SK-N-SH (cell line): ENCODE data around the gene INF2. TPM values are rescaled to one million over a fixed set of nuclear protein-coding genes. Genes with fewer than 3 reads are reported as not detected.
A peak's percentile ranks its signal among the peaks of the same experiment; 100 is the strongest.

ENCODE experiments used
- CTCF ChIA-PET: fragments of 300-600, 350-600 bp; formaldehyde crosslinking; extraction: SDS; loops from one replicate; lab custom pipeline; 2021; lab: Yijun Ruan, JAX
- POLR2A ChIA-PET: fragments of 350-600 bp; sonication (Branson Sonifier 250); formaldehyde crosslinking; extraction: SDS; loops from one replicate; lab custom pipeline; 2020; ENCODE audit warnings: antibody characterized with exemption, inconsistent platforms; lab: Yijun Ruan, JAX
- DNase-seq: peaks from one replicate; pipeline ENCODE4 v3.0.0; 2012
- H2AFZ ChIP-seq: fragments of 200-600 bp; sonication (generic); 2 replicates; pipeline ENCODE4 v1.8.1; 2016; ENCODE audit warnings: antibody characterized with exemption, mild to moderate bottlenecking, low read depth
- H3F3A ChIP-seq: fragments of 200-600 bp; sonication (generic); replicated peaks from 2 replicates; pipeline ENCODE3; 2016; ENCODE audit warnings: antibody characterized with exemption, mild to moderate bottlenecking; ENCODE audit not compliant: insufficient read depth
- H3K27ac ChIP-seq, 2 experiments: fragments of 200-500 bp in 1 of 2; fragments of 200-600 bp in 1 of 2; sonication (Bioruptor generic) in 1 of 2; sonication (generic), shearing (Covaris generic) in 1 of 2; 2 replicates each; pipeline versions ENCODE4 v1.5.1 to v1.6.1; 2014 to 2016; ENCODE audit warnings: low read depth in 2 of 2, inconsistent platforms in 1 of 2, low read length in 1 of 2, mild to moderate bottlenecking in 1 of 2, mixed read lengths in 1 of 2
- H3K27me3 ChIP-seq: fragments of 200-600 bp; sonication (generic), shearing (Covaris generic); 2 replicates; pipeline ENCODE4 v1.6.1; 2016; ENCODE audit warnings: mixed run types; ENCODE audit not compliant: insufficient read depth
- H3K36me3 ChIP-seq, 2 experiments: fragments of 200-500 bp in 1 of 2; fragments of 200-600 bp in 1 of 2; sonication (Bioruptor generic) in 1 of 2; sonication (generic) in 1 of 2; replicated peaks in 1 of 2; 2 replicates each; pipeline versions ENCODE3 to v1.5.1; 2014 to 2016; ENCODE audit warnings: low read length in 1 of 2, mild to moderate bottlenecking in 1 of 2; ENCODE audit not compliant: insufficient read depth in 2 of 2, control insufficient read depth in 1 of 2
- H3K4me1 ChIP-seq, 2 experiments: fragments of 200-500 bp in 1 of 2; fragments of 200-600 bp in 1 of 2; sonication (Bioruptor generic) in 1 of 2; sonication (generic), shearing (Covaris generic) in 1 of 2; 2 replicates each; pipeline versions ENCODE4 v1.5.1 to v1.6.1; 2014 to 2016; ENCODE audit warnings: low read depth in 1 of 2, low read length in 1 of 2, mixed run types in 1 of 2; ENCODE audit not compliant: insufficient read depth in 2 of 2, control insufficient read depth in 1 of 2
- H3K4me2 ChIP-seq: fragments of 200-600 bp; sonication (generic), shearing (Covaris generic); 2 replicates; pipeline ENCODE4 v1.6.1; 2017; ENCODE audit warnings: mixed run types
- H3K4me3 ChIP-seq, 2 experiments: fragments of 200-500 bp in 1 of 2; fragments of 200-600 bp in 1 of 2; sonication (Bioruptor generic) in 1 of 2; sonication (generic), shearing (Covaris generic) in 1 of 2; 2 replicates each; pipeline versions ENCODE4 v1.5.1 to v1.8.1; 2014 to 2016; ENCODE audit warnings: low read depth in 2 of 2, inconsistent platforms in 1 of 2, low read length in 1 of 2, mild to moderate bottlenecking in 1 of 2, mixed read lengths in 1 of 2, moderate library complexity in 1 of 2
- H3K79me2 ChIP-seq: fragments of 200-600 bp; sonication (generic); 2 replicates; pipeline ENCODE4 v1.8.1; 2017; ENCODE audit warnings: mild to moderate bottlenecking; ENCODE audit not compliant: insufficient read depth
- H3K9ac ChIP-seq: fragments of 200-600 bp; sonication (generic); 2 replicates; pipeline ENCODE4 v1.6.1; 2017; ENCODE audit warnings: mixed run types
- H3K9me2 ChIP-seq: fragments of 200-600 bp; sonication (generic); 2 replicates; pipeline ENCODE4 v1.6.1; 2017; ENCODE audit warnings: mixed run types
- H3K9me3 ChIP-seq: fragments of 200-600 bp; sonication (generic); 2 replicates; pipeline ENCODE4 v1.6.1; 2017; ENCODE audit warnings: mixed run types, mild to moderate bottlenecking, moderate library complexity
- H4K20me1 ChIP-seq: fragments of 200-600 bp; sonication (generic); 2 replicates; pipeline ENCODE4 v1.6.1; 2017; ENCODE audit warnings: mild to moderate bottlenecking, mixed run types; ENCODE audit not compliant: insufficient read depth
- CHD2 ChIP-seq: fragments of 150-350 bp; IDR thresholded peaks from 2 replicates; pipeline ENCODE4 v1.6.1; 2018; ENCODE audit warnings: low read length; ENCODE audit not compliant: partially characterized antibody
- EZH2phosphoT487 ChIP-seq: fragments of 200-600 bp; sonication (generic); IDR thresholded peaks from 2 replicates; pipeline ENCODE4 v1.6.1; 2017; ENCODE audit warnings: low read depth, mixed run types, mild to moderate bottlenecking, antibody characterized with exemption, moderate library complexity, borderline replicate concordance
- FOSL2 ChIP-seq: IDR thresholded peaks from 2 replicates; pipeline ENCODE4 v1.4.0; 2012; ENCODE audit warnings: low read depth, mild to moderate bottlenecking, moderate library complexity, borderline replicate concordance
- GABPA ChIP-seq: IDR thresholded peaks from 2 replicates; pipeline ENCODE4 v1.4.0; 2012; ENCODE audit warnings: low read depth, mild to moderate bottlenecking
- IRF3 ChIP-seq: fragments of 150-350 bp; IDR thresholded peaks from 2 replicates; pipeline ENCODE4 v1.6.1; 2016; ENCODE audit warnings: mild to moderate bottlenecking, low read depth, low read length
- RAD21 ChIP-seq: IDR thresholded peaks from 2 replicates; pipeline ENCODE4 v1.6.1; 2012; ENCODE audit warnings: mild to moderate bottlenecking, low read length
- RXRA ChIP-seq: IDR thresholded peaks from 2 replicates; pipeline ENCODE4 v1.4.0; 2012; ENCODE audit warnings: low read depth, mild to moderate bottlenecking, borderline replicate concordance
- SIN3A ChIP-seq: IDR thresholded peaks from 2 replicates; pipeline ENCODE4 v1.6.1; 2012; ENCODE audit warnings: low read depth, mild to moderate bottlenecking, low read length, moderate library complexity, borderline replicate concordance
- TCF12 ChIP-seq: IDR thresholded peaks from 2 replicates; pipeline ENCODE4 v1.4.0; 2012
- TEAD4 ChIP-seq: IDR thresholded peaks from 2 replicates; pipeline ENCODE4 v1.4.0; 2012; ENCODE audit warnings: mild to moderate bottlenecking, borderline replicate concordance; ENCODE audit not compliant: insufficient read depth
- USF2 ChIP-seq: fragments of 150-350 bp; IDR thresholded peaks from 2 replicates; pipeline ENCODE4 v1.6.1; 2017; ENCODE audit warnings: antibody characterized with exemption, low read length, low read depth, borderline replicate concordance
- YY1 ChIP-seq: IDR thresholded peaks from 2 replicates; pipeline ENCODE4 v1.4.0; 2012; ENCODE audit warnings: low read depth, mild to moderate bottlenecking
- WGBS: methylation state at CpG from one replicate; pipeline ENCODE4 v1.1.6; 2017; ENCODE audit warnings: low lambda C conversion rate; 5-methylcytosine and 5-hydroxymethylcytosine counted together
- polyA plus RNA-seq, 3 experiments: library from polyadenylated mRNA; depleted of rRNA; stranded (reverse); fragments of >200 nt; gene quantifications; 2 replicates each; pipeline ENCODE4 v1.2.3, GENCODE V29; 2012
- TF ChIP-seq, protein P1 (sequence below): IDR thresholded peaks from 2 replicates; pipeline ENCODE4 v1.4.0; 2012; ENCODE audit warnings: low read depth, borderline replicate concordance
- TF ChIP-seq, protein P2 (sequence below): IDR thresholded peaks from 2 replicates; pipeline ENCODE4 v1.4.0; 2012; ENCODE audit warnings: low read depth

INF2 gene
- polyA plus RNA-seq, 1 of the 3 experiments (the other 2 are of a cell fraction): 32.5 TPM

DNA sequence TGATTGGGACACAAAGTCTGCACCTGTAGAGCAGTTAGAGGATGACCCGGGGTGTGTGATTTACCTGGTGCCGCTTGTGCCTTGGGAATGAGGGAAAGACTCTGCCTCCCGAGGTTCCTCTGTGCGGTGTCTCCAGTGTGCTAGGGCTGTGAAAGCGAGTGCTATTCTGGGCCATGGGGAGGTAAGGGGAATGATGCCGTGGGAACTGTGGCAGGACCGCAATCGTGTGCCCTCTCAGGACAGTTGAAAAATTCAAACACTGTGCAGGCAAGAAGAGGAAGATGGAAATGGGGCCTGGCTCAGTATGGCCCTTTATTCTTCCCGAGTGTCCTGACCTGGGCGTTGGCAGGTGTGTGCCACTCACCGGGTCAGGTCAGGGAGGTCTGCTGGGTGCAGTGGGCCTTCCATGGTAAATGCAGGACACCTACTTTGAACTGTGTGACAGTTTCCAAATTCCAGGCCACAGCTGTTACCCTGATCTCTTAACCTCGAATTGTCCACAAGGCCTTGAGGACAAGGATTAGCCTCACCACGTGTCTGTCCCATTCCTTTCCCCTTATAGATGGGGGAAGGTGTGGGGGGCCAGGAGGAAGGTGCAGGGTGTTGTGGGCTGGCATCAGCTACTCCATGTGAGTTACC lies 64.9 kb downstream of the INF2 start:
- DNase-seq: no peak
- H3K9ac ChIP-seq: peak overlapping the region; percentile 98
- H3K4me1 ChIP-seq: peaks cover 8 to 14% of the 10 kb centered on the region in 2 experiments; a peak in 3 of 4 replicates
- peaks cover 31% of the 10 kb centered on the region for H4K20me1 ChIP-seq
- H3K9me3 ChIP-seq: no peaks in the 10 kb centered on the region
- peak overlapping the region; percentile 88 to 99 for H3K4me3 ChIP-seq
- H3K36me3 ChIP-seq: peaks cover 8 to 32% of the 10 kb centered on the region in 2 experiments
- ChIA-PET CTCF (interaction anchor here (1.0 to 4.1 kb wide), 2 partner anchors 13 to 24 kb away, joined by 3 to 37 read pairs; no protein-coding TSS in a partner anchor), POLR2A (no interaction called here)
- peak overlapping the region; percentile 98 for H3K4me2 ChIP-seq
- WGBS: 59% methylated on average over 13 of the region's 13 CpGs
- no peak overlapping the region for H2AFZ ChIP-seq
- H3F3A ChIP-seq: peaks cover 7% of the 10 kb centered on the region
- TF ChIP-seq GABPA (no peak), USF2 (no peak), TCF12 (no peak), RXRA (no peak), YY1 (no peak)
- no peaks in the 10 kb centered on the region for H3K9me2 ChIP-seq
- H3K27ac ChIP-seq: no peak overlapping the region
- H3K27me3 ChIP-seq: no peaks in the 10 kb centered on the region
- H3K79me2 ChIP-seq: peaks cover 50% of the 10 kb centered on the region

GRCh38 chr14:104755621-104756020 lies 66.2 kb downstream of the INF2 start:
- ChIA-PET CTCF (interaction anchor here (0.9 to 4.1 kb wide), 4 partner anchors 12 to 29 kb away, joined by 3 to 37 read pairs (median 3); no protein-coding TSS in a partner anchor), POLR2A (no interaction called here)
- H3K27ac ChIP-seq: no peak overlapping the region
- H3K36me3 ChIP-seq: peaks cover 8 to 39% of the 10 kb centered on the region in 2 experiments
- H3K79me2 ChIP-seq: peaks cover 50% of the 10 kb centered on the region
- no peaks in the 10 kb centered on the region for H3K9me3 ChIP-seq
- no peak overlapping the region for H2AFZ ChIP-seq
- H3F3A ChIP-seq: no peaks in the 10 kb centered on the region
- WGBS: 93% methylated on average over 5 of the region's 11 CpGs
- no peak for DNase-seq
- peaks cover 31% of the 10 kb centered on the region for H4K20me1 ChIP-seq
- H3K27me3 ChIP-seq: no peaks in the 10 kb centered on the region
- H3K9me2 ChIP-seq: no peaks in the 10 kb centered on the region
- no peak overlapping the region for H3K9ac ChIP-seq
- H3K4me3 ChIP-seq: no peak overlapping the region
- H3K4me2 ChIP-seq: no peak overlapping the region
- H3K4me1 ChIP-seq: peaks cover 8 to 14% of the 10 kb centered on the region in 2 experiments; a peak in 3 of 4 replicates
- TF ChIP-seq, protein P1, sequence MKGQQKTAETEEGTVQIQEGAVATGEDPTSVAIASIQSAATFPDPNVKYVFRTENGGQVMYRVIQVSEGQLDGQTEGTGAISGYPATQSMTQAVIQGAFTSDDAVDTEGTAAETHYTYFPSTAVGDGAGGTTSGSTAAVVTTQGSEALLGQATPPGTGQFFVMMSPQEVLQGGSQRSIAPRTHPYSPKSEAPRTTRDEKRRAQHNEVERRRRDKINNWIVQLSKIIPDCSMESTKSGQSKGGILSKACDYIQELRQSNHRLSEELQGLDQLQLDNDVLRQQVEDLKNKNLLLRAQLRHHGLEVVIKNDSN: no peak

DNA sequence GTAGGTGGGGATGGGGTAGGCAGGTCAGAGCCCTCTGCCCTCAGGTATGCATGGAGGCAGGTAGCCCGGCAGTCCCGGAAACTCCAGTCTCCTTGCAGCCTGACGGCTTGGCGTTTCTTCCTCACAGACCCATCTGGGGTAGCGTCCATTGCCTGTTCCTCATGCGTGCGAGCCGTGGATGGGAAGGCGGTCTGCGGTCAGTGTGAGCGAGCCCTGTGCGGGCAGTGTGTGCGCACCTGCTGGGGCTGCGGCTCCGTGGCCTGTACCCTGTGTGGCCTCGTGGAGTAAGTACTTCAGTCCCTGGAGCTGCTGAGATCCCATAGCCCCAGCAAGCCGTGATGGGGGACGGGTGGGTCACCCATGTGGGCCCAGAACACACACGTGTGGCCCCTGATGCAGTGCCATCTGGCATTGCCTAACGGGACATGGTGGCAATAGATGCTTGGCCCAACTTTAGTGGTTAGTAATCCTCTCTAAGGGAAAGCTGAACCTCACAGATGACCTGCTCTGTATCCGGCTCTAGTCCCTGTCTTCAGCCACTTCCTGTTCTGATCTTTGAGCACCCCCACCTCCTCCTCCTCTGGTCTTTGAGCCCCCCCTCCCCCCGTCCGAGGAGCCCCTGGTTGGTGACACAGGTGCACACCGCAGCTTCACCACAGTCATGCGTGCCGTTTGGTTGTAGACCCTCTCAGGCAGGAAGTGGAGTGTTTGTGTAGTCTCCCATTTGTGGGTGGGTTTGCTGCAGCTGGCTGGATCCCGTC lies 67.2 kb downstream of the INF2 start:
- no peak overlapping the region for H3K9ac ChIP-seq
- ChIA-PET CTCF (interaction anchor here (2.1 to 4.3 kb wide), 2 partner anchors 12 to 44 kb away, joined by 5 to 26 read pairs; partner anchors contain the start of gene ZBTB42), POLR2A (no interaction called here)
- 91% methylated on average over 23 of the region's 27 CpGs for WGBS
- H3K4me1 ChIP-seq: peaks cover 8 to 14% of the 10 kb centered on the region in 2 experiments; a peak in 3 of 4 replicates
- H3K9me3 ChIP-seq: no peaks in the 10 kb centered on the region
- no peak overlapping the region for H2AFZ ChIP-seq
- no peaks in the 10 kb centered on the region for H3K27me3 ChIP-seq
- H3K4me3 ChIP-seq: no peak overlapping the region
- TF ChIP-seq TCF12: no peak
- no peak for TF ChIP-seq FOSL2
- no peak for TF ChIP-seq USF2
- TF ChIP-seq IRF3: no peak
- no peak for TF ChIP-seq RAD21
- TF ChIP-seq, protein P2, sequence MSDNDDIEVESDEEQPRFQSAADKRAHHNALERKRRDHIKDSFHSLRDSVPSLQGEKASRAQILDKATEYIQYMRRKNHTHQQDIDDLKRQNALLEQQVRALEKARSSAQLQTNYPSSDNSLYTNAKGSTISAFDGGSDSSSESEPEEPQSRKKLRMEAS: no peak
- TF ChIP-seq EZH2phosphoT487: no peak
- no peak for TF ChIP-seq CHD2
- TF ChIP-seq TEAD4: no peak
- no peak for TF ChIP-seq SIN3A
- TF ChIP-seq, all 33 proteins: peak for 0
- Histone ChIP-seq H3K4me2 (no peak overlapping the region), H3K79me2 (peaks cover 50% of the 10 kb centered on the region), H3K36me3 (peaks cover 8 to 39% of the 10 kb centered on the region in 2 experiments), H3K9me2 (no peaks in the 10 kb centered on the region), H3K27ac (no peak overlapping the region), H4K20me1 (peaks cover 31% of the 10 kb centered on the region), H3F3A (no peaks in the 10 kb centered on the region)
- no peak for DNase-seq
